Neural cell (in vitro differentiated cells): Measurements from ENCODE around the gene BTBD7. TPM values are rescaled to one million over a fixed set of nuclear protein-coding genes. Genes with fewer than 3 reads are reported as not detected.

Experiments used
- H2AFZ ChIP-seq: fragments of 200-600, 300-800 bp; sonication (generic), shearing (Covaris generic); 2 replicates; pipeline ENCODE4 v1.6.0; 2014; ENCODE audit warnings: low read depth, mild to moderate bottlenecking, antibody characterized with exemption, low read length, moderate library complexity
- H3F3A ChIP-seq: fragments of 200-600 bp; shearing (Covaris generic); 2 replicates; pipeline ENCODE4 v1.6.1; 2016; ENCODE audit warnings: mild to moderate bottlenecking, moderate library complexity, mixed read lengths, antibody characterized with exemption, low read length; ENCODE audit not compliant: insufficient read depth, poor library complexity, severe bottlenecking
- H3K27ac ChIP-seq: fragments of 200-600, 300-800 bp; sonication (generic), shearing (Covaris generic); 2 replicates; pipeline ENCODE4 v1.5.1; 2014; ENCODE audit warnings: mild to moderate bottlenecking, low read length, moderate library complexity
- H3K27me3 ChIP-seq: fragments of 300-800, 200-600 bp; sonication (generic), shearing (Covaris generic); 2 replicates; pipeline ENCODE4 v1.6.0; 2014; ENCODE audit warnings: mild to moderate bottlenecking, low read depth, low read length, moderate library complexity; ENCODE audit not compliant: insufficient read depth
- H3K36me3 ChIP-seq: fragments of 300-800, 200-600 bp; sonication (generic), shearing (Covaris generic); 2 replicates; pipeline ENCODE4 v1.5.1; 2014; ENCODE audit warnings: mild to moderate bottlenecking, antibody characterized with exemption, low read length, moderate library complexity; ENCODE audit not compliant: insufficient read depth
- H3K4me2 ChIP-seq: fragments of 300-800, 200-600 bp; sonication (generic), shearing (Covaris generic); 2 replicates; pipeline ENCODE4 v1.6.0; 2014; ENCODE audit warnings: mild to moderate bottlenecking, low read length
- H3K4me3 ChIP-seq: fragments of 300-800, 200-600 bp; sonication (generic), shearing (Covaris generic); 2 replicates; pipeline ENCODE4 v1.5.1; 2014; ENCODE audit warnings: mild to moderate bottlenecking, low read length, moderate library complexity
- H3K79me2 ChIP-seq: fragments of 200-600 bp; shearing (Covaris generic); replicated peaks from 2 replicates; pipeline ENCODE4 v1.6.0; 2014; ENCODE audit warnings: mild to moderate bottlenecking, low read length, moderate library complexity; ENCODE audit not compliant: insufficient read depth
- H3K9ac ChIP-seq: fragments of 300-800, 200-600 bp; sonication (generic), shearing (Covaris generic); 2 replicates; pipeline ENCODE4 v1.6.1; 2016; ENCODE audit warnings: mild to moderate bottlenecking, low read length, mixed read lengths
- H3K9me2 ChIP-seq: fragments of 200-600 bp; shearing (Covaris generic); 2 replicates; pipeline ENCODE4 v1.6.1; 2016; ENCODE audit warnings: mild to moderate bottlenecking, low read length, mixed read lengths; ENCODE audit not compliant: insufficient read depth
- H3K9me3 ChIP-seq: fragments of 200-600, 300-800 bp; sonication (generic), shearing (Covaris generic); 2 replicates; pipeline ENCODE4 v1.6.1; 2016; ENCODE audit warnings: mild to moderate bottlenecking, mixed run types, low read length, moderate library complexity, mixed read lengths
- H4K20me1 ChIP-seq: fragments of 200-600 bp; shearing (Covaris generic); 2 replicates; pipeline ENCODE4 v1.6.1; 2016; ENCODE audit warnings: mild to moderate bottlenecking, mixed run types; ENCODE audit not compliant: insufficient read depth
- EP300 ChIP-seq: fragments of 450-650 bp; conservative IDR thresholded peaks from 2 replicates; pipeline ENCODE4 v1.6.1; 2014; ENCODE audit warnings: antibody characterized with exemption, mild to moderate bottlenecking, moderate library complexity; ENCODE audit not compliant: poor library complexity, severe bottlenecking
- EZH2 ChIP-seq: fragments of 200-600, 300-800 bp; shearing (Covaris generic), sonication (generic); IDR thresholded peaks from 2 replicates; pipeline ENCODE4 v1.6.1; 2014; ENCODE audit warnings: antibody characterized with exemption, low read length, borderline replicate concordance, mild to moderate bottlenecking; ENCODE audit not compliant: insufficient read depth, poor library complexity, severe bottlenecking
- MXI1 ChIP-seq: fragments of 450-650 bp; conservative IDR thresholded peaks from 2 replicates; pipeline ENCODE4 v1.6.1; 2014; ENCODE audit warnings: antibody characterized with exemption, mild to moderate bottlenecking; ENCODE audit not compliant: poor library complexity, severe bottlenecking
- POLR2AphosphoS5 ChIP-seq: IDR thresholded peaks from 2 replicates; pipeline ENCODE4 v1.6.1; 2012
- RAD21 ChIP-seq: fragments of 450-650 bp; conservative IDR thresholded peaks from 2 replicates; pipeline ENCODE4 v1.6.1; 2014; ENCODE audit warnings: antibody characterized with exemption, mild to moderate bottlenecking, moderate library complexity
- SMC3 ChIP-seq: fragments of 450-650 bp; conservative IDR thresholded peaks from 2 replicates; pipeline ENCODE4 v1.6.1; 2014; ENCODE audit warnings: antibody characterized with exemption, mild to moderate bottlenecking, moderate library complexity; ENCODE audit not compliant: poor library complexity
- TAF1 ChIP-seq: IDR thresholded peaks from 2 replicates; pipeline ENCODE4 v1.6.1; 2012; ENCODE audit warnings: low read depth
- polyA plus RNA-seq: library from polyadenylated mRNA; depleted of rRNA; stranded (reverse); fragments of >200 nt; gene quantifications from 2 replicates; pipeline ENCODE4 v1.2.3, GENCODE V29; 2014
- TF ChIP-seq, protein P1 (sequence below): IDR thresholded peaks from 2 replicates; pipeline ENCODE4 v1.6.1; 2012; ENCODE audit warnings: borderline replicate concordance
- TF ChIP-seq, protein P2 (sequence below): fragments of 450-650 bp; IDR thresholded peaks from 2 replicates; pipeline ENCODE4 v1.5.1; 2014; ENCODE audit warnings: antibody characterized with exemption, mild to moderate bottlenecking, moderate library complexity; ENCODE audit not compliant: poor library complexity, severe bottlenecking

Gene BTBD7
- polyA plus RNA-seq, 1 donor from 2014 or later = 11.5 TPM

DNA sequence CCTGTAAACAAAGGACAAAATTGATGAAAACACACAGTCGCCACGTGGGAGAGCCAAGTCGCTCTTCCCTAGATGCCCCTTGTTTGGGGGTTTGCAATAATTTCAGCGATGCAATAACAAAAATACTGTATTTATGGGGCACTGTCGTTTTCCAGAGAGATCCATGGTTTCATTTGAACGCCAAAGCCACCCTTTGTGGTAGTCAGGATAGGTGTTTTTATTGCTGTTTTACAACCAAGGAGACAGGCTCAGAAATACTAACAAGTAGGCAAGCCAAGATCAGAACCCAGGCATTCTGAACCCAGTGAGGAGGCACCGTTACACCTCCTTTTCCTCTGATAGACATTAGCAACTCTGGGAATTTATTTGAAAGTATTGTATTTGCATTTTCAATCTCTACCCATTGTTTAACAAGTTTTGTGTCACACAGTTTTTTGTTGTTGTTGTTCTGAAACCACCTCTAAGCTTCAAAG is 831 bp upstream of the BTBD7 start:
- peak overlapping the region; percentile 85 for H3K9ac ChIP-seq
- no peaks in the 10 kb centered on the region for H4K20me1 ChIP-seq
- peak overlapping the region; percentile 54 for H2AFZ ChIP-seq
- H3F3A ChIP-seq = no peaks in the 10 kb centered on the region
- peak overlapping the region; percentile 67 for H3K4me2 ChIP-seq
- no peaks in the 10 kb centered on the region for H3K9me3 ChIP-seq
- TF ChIP-seq MXI1 = peak; percentile 64
- TF ChIP-seq, protein P1, sequence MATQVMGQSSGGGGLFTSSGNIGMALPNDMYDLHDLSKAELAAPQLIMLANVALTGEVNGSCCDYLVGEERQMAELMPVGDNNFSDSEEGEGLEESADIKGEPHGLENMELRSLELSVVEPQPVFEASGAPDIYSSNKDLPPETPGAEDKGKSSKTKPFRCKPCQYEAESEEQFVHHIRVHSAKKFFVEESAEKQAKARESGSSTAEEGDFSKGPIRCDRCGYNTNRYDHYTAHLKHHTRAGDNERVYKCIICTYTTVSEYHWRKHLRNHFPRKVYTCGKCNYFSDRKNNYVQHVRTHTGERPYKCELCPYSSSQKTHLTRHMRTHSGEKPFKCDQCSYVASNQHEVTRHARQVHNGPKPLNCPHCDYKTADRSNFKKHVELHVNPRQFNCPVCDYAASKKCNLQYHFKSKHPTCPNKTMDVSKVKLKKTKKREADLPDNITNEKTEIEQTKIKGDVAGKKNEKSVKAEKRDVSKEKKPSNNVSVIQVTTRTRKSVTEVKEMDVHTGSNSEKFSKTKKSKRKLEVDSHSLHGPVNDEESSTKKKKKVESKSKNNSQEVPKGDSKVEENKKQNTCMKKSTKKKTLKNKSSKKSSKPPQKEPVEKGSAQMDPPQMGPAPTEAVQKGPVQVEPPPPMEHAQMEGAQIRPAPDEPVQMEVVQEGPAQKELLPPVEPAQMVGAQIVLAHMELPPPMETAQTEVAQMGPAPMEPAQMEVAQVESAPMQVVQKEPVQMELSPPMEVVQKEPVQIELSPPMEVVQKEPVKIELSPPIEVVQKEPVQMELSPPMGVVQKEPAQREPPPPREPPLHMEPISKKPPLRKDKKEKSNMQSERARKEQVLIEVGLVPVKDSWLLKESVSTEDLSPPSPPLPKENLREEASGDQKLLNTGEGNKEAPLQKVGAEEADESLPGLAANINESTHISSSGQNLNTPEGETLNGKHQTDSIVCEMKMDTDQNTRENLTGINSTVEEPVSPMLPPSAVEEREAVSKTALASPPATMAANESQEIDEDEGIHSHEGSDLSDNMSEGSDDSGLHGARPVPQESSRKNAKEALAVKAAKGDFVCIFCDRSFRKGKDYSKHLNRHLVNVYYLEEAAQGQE = no peak
- H3K36me3 ChIP-seq = no peaks in the 10 kb centered on the region
- H3K79me2 ChIP-seq = peaks cover 35% of the 10 kb centered on the region
- peak overlapping the region; percentile 87 for H3K4me3 ChIP-seq
- no peaks in the 10 kb centered on the region for H3K9me2 ChIP-seq
- H3K27me3 ChIP-seq = no peaks in the 10 kb centered on the region
- H3K27ac ChIP-seq = peak overlapping the region; percentile 82

DNA sequence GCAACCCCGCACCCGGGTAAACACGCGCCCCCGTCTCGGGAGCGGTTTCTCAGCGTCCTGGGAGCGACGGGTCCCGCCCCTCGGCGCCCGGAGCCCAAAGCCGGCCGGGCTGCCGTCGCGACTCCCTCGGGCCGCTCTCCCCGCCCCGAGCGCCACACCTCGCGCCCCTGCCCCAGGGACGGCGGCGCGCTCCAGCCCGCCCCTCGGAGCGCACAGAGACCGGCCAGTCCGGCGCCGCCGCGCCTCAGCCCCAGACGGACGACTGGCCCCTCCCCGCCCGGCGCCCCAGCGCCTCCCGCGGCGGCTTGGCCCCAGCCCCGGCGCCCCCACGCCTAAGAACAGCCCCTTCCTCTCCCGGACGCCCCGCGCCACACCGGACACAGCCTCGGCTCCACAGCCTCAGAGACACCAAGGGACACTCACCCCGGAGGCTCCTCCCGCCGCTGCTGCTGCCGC is 411 bp downstream of the BTBD7 start:
- H2AFZ ChIP-seq = peak overlapping the region; percentile 40
- no peaks in the 10 kb centered on the region for H3K9me2 ChIP-seq
- H3K9ac ChIP-seq = peak overlapping the region; percentile 85
- H3F3A ChIP-seq = no peaks in the 10 kb centered on the region
- H3K4me3 ChIP-seq = peak overlapping the region; percentile 87
- H3K27me3 ChIP-seq = no peaks in the 10 kb centered on the region
- H4K20me1 ChIP-seq = no peaks in the 10 kb centered on the region
- H3K9me3 ChIP-seq = no peaks in the 10 kb centered on the region
- TF ChIP-seq EP300 = no peak
- TF ChIP-seq MXI1 = no peak
- TF ChIP-seq POLR2AphosphoS5 = peak; percentile 3
- H3K27ac ChIP-seq = peak overlapping the region; percentile 84
- H3K36me3 ChIP-seq = no peaks in the 10 kb centered on the region
- peaks cover 47% of the 10 kb centered on the region for H3K79me2 ChIP-seq
- peak overlapping the region; percentile 85 for H3K4me2 ChIP-seq

DNA sequence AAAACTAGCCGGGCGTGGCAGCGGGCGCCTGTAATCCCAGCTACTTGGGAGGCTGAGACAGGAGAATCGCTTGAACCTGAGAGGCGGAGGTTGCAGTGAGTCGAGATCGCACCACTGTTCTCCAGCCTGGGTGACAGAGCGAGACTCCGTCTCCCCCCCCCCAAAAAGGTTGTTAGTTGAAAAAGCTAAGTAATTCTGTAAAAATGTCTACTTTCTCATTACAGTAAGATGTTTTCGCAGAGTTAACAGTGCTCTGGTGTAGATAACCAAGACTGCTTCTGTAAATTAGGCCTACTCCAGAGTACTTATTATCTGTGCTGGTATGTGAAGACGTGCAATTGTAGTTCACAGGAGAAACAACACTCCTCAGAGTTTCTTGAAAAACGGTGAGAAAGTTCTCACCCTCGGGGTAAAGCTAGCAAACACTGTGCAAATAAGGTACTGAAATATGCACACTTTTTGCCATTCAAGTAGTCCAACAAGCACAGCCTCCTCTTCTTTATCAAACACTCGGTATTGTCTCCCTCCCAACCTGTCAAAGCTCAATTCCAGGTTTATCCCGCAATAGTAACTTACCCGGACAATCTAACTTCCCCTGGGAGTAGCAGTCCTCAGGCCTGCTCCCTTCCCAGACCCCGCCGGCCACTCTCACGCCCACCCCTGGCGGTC is 974 bp downstream of the BTBD7 start:
- Histone ChIP-seq H4K20me1 (no peaks in the 10 kb centered on the region), H2AFZ (no peak overlapping the region), H3K79me2 (peaks cover 50% of the 10 kb centered on the region), H3K9ac (peak overlapping the region; percentile 85), H3F3A (no peaks in the 10 kb centered on the region), H3K9me3 (no peaks in the 10 kb centered on the region), H3K27me3 (no peaks in the 10 kb centered on the region), H3K4me3 (peak overlapping the region; percentile 87), H3K36me3 (no peaks in the 10 kb centered on the region), H3K27ac (peak overlapping the region; percentile 84), H3K4me2 (peak overlapping the region; percentile 85), H3K9me2 (no peaks in the 10 kb centered on the region)
- TF ChIP-seq RAD21 = no peak
- TF ChIP-seq POLR2AphosphoS5 = no peak
- TF ChIP-seq, protein P2, sequence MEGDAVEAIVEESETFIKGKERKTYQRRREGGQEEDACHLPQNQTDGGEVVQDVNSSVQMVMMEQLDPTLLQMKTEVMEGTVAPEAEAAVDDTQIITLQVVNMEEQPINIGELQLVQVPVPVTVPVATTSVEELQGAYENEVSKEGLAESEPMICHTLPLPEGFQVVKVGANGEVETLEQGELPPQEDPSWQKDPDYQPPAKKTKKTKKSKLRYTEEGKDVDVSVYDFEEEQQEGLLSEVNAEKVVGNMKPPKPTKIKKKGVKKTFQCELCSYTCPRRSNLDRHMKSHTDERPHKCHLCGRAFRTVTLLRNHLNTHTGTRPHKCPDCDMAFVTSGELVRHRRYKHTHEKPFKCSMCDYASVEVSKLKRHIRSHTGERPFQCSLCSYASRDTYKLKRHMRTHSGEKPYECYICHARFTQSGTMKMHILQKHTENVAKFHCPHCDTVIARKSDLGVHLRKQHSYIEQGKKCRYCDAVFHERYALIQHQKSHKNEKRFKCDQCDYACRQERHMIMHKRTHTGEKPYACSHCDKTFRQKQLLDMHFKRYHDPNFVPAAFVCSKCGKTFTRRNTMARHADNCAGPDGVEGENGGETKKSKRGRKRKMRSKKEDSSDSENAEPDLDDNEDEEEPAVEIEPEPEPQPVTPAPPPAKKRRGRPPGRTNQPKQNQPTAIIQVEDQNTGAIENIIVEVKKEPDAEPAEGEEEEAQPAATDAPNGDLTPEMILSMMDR = no peak
- TF ChIP-seq MXI1 = no peak
- TF ChIP-seq SMC3 = no peak
- no peak for TF ChIP-seq EP300
- TF ChIP-seq, protein P1 = no peak
- no peak for TF ChIP-seq EZH2
- no peak for TF ChIP-seq TAF1
